Stimulated activated CD4-positive, alpha-beta T cell treated with anti-CD3 and anti-CD28 coated beads, Interleukin-2, amount 100 ng/mL, for 4 hours (primary cell): Measurements from ENCODE around the gene CHN1.

Experiments
- DNase-seq: peaks from one replicate; pipeline ENCODE4 v3.0.0-alpha.2; 2020; ENCODE audit warnings: low read depth

Gene CHN1

GRCh38 chr2:175004980-175005732 lies at the start of gene CHN1:
CHN1 (minus strand) TSS chr2:175005381; CDS start chr2:175004912, 469 bp downstream.
- DNase-seq, result peak; percentile 52

GRCh38 chr2:175054340-175054739 lies 49.2 kb upstream of the CHN1 start:
- no peak for DNase-seq

GRCh38 chr2:175049661-175050060 lies 44.5 kb upstream of the CHN1 start:
- DNase-seq, result no peak

- no peak for DNase-seq
Measured at GRCh38 chr2:175048275-175048674, 43.1 kb upstream of the CHN1 start.

GRCh38 chr2:175039490-175039889 lies 34.3 kb upstream of the CHN1 start:
- DNase-seq, result no peak

- DNase-seq, result no peak
Measured at GRCh38 chr2:175039031-175039430, 33.9 kb upstream of the CHN1 start.

- DNase-seq, result no peak
Measured at GRCh38 chr2:175037941-175038340, 32.8 kb upstream of the CHN1 start.

GRCh38 chr2:175036582-175037018 lies 31.4 kb upstream of the CHN1 start:
- DNase-seq, result no peak

- DNase-seq, result no peak
Measured at GRCh38 chr2:175035806-175036205, 30.6 kb upstream of the CHN1 start.

GRCh38 chr2:175034716-175035115 lies 29.5 kb upstream of the CHN1 start:
- no peak for DNase-seq

- no peak for DNase-seq
Measured at GRCh38 chr2:175030380-175031271, 25.4 kb upstream of the CHN1 start.

GRCh38 chr2:175027755-175028154 lies 22.6 kb upstream of the CHN1 start:
- no peak for DNase-seq

- no peak for DNase-seq
Measured at GRCh38 chr2:175026385-175026784, 21.2 kb upstream of the CHN1 start.

GRCh38 chr2:175025946-175026345 lies 20.8 kb upstream of the CHN1 start:
- DNase-seq, result no peak

GRCh38 chr2:175025233-175025632 lies 20.1 kb upstream of the CHN1 start:
- no peak for DNase-seq

GRCh38 chr2:175022923-175023322 lies 17.7 kb upstream of the CHN1 start:
- DNase-seq, result no peak

GRCh38 chr2:175019566-175020327 lies 14.6 kb upstream of the CHN1 start:
- no peak for DNase-seq

GRCh38 chr2:175017618-175018414 lies 12.6 kb upstream of the CHN1 start:
- DNase-seq, result no peak

- DNase-seq, result no peak
Measured at GRCh38 chr2:175015340-175015739, 10.2 kb upstream of the CHN1 start.

GRCh38 chr2:175012516-175012915 lies 7.3 kb upstream of the CHN1 start:
- no peak for DNase-seq

- DNase-seq, result no peak
Measured at GRCh38 chr2:175011505-175011904, 6.3 kb upstream of the CHN1 start.

GRCh38 chr2:175010848-175011254 lies 5.7 kb upstream of the CHN1 start:
- DNase-seq, result no peak
